IPS-18c (cell line): ENCODE data around the gene FDCSP.
"Not testable (repeated sequence)": the region's sequence is repeated elsewhere in the genome, so short reads cannot be mapped to it uniquely, and the experiment has no call there.

Experiments used
- H3K4me3 ChIP-seq: 2 replicates; pipeline ENCODE4 v1.7.0; 2013; ENCODE audit warnings: low read depth, mild to moderate bottlenecking, low read length, moderate library complexity; ENCODE audit not compliant: insufficient read depth
- H3K9me3 ChIP-seq: one replicate; pipeline ENCODE4 v1.6.1; 2013; ENCODE audit warnings: mild to moderate bottlenecking, low read length, moderate library complexity; ENCODE audit not compliant: control insufficient read depth, insufficient read depth

FDCSP gene

DNA sequence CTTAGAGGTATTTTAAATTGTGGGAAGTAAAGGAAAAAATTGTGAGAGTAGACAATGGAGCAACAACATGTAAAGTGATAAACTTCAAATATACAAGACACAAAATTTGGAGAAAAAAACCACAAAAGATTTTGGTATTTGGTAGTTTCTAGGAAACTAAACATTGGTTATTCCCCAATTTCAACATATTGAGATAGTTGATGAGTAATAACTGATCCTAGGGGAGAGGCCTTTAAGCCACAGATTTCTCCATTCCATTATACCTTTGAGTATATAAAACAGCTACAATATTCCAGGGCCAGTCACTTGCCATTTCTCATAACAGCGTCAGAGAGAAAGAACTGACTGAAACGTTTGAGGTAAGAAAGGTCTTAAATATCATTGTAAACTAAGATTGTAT lies at the start of gene FDCSP:
Gene FDCSP (plus strand): TSS at position 301 of the 400 bp plus-strand sequence. CDS start 5,071 bp downstream, outside the sequence.
- Histone ChIP-seq H3K9me3 (no peaks in the 10 kb centered on the region), H3K4me3 (no peak within 1 kb of the TSS)

DNA sequence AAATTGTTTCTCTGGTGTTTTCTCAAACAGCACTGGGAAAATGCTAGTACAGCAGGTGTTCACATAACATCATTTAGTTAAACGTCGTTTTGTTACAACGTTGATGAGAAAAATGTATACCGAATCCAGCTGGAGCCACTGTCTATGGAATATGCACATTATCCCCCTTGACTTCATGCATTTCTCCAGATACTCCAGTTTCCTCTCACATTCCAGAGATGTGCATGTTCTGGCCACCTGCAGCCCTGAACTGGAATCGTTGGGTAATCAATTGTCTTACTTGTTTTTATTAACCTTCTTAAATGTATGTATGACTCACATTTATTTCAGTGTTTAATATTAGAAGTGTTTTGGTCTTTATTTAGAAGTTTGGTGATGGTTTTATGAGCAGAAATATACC lies 48.8 kb upstream of the FDCSP start:
- Histone ChIP-seq H3K9me3 (no peaks in the 10 kb centered on the region), H3K4me3 (no peak overlapping the region)

- no peak overlapping the region for H3K4me3 ChIP-seq
- H3K9me3 ChIP-seq, result no peaks in the 10 kb centered on the region
Observed at GRCh38 chr4:70178075-70178660, 47.8 kb upstream of the FDCSP start.

DNA sequence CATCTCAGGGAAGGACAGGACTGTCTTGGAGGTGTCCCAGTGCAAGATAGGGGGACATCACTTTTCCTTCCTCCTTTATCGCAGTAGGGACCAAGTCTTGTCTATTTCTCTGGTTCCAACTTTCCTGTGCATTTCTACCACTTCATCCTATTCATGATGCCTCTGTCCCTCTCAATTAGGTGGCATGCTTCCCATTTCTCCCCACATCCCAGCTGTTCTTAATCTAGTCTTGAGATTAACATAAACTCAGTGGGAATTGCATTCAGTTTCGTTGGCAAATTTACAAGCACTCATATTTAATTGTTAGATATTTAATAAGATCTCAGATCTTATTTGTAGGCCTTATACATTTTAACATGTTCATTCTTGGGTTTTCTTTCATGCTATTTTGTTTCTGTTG lies 46.1 kb upstream of the FDCSP start:
- Histone ChIP-seq H3K9me3 (no peaks in the 10 kb centered on the region), H3K4me3 (no peak overlapping the region)

- H3K4me3 ChIP-seq, result no peak overlapping the region
Observed at GRCh38 chr4:70181864-70182263, 44.1 kb upstream of the FDCSP start.

DNA sequence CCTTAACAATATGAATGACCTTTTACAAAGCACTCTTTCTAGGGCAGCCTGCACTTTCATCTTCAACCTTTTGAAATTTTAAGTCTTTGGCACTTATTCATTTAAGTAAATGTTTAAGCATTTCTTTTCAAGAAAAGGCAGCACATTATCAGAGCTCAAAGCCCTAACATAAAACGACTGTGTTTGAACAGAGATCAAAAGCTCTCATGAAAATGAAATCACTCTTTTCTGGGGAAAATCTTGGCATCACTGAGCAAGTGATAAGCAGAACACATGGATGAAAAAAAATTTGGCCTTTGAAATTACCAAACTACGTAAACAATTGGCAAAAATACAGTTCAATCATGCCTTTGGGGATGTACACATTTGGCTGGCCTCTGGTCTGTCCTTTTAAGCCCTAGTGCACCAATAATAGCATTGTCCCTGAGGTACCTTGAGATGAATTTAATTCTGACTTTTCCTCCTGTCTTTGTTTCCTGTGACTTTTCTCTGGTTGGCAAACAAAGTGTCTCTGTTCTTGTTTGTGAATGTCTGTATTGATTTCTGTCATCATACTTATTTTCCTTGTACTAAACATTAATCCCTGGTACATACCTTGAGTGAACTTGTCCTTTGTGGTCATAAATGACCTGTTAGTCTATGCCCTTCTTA lies 43.3 kb upstream of the FDCSP start:
- H3K4me3 ChIP-seq, result no peak overlapping the region

More at GRCh38 chr4:70181864-70182263, 44.1 kb upstream of the FDCSP start:
- no peaks in the 10 kb centered on the region for H3K9me3 ChIP-seq

DNA sequence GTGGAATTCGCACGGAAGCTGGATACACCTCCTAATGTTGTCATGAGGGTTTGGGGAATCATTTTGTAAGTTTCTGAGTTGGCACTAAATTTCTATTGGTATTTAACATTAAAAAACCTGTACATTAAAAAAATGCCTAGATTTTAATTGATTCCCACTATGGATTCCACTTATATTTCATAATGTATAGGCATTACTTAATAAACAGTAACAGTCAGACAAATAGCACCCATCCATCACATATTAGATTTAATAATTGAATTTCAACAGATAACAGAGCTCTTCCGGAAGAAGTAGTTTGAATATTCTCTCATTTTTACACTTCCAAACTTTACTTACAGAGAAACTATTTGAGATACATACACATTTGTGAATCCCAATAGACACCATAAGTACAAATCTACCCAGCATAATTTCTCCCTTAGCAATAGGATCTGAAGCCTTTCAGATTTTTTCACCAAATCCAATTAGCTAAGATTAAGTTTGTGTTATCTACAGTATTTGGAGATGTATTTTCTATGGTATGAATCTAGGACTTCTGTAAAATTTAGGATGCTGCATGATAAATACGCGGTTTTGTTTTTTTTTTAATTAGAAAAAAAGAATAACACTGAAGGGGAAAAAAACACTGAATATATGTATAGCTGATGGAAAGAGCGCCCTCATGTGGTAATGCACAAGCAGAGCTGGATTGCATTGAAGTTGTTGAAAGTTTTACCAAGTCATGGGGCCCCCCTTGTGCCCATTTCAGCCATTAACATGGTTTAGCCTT lies 42.6 kb upstream of the FDCSP start:
- Histone ChIP-seq H3K4me3 (no peak overlapping the region), H3K9me3 (no peaks in the 10 kb centered on the region)

More for the DNA sequence above, 43.3 kb upstream of the FDCSP start:
- no peaks in the 10 kb centered on the region for H3K9me3 ChIP-seq

- H3K4me3 ChIP-seq, result no peak overlapping the region
Observed at GRCh38 chr4:70183940-70184246, 42.0 kb upstream of the FDCSP start.

GRCh38 chr4:70187216-70187615 lies 38.7 kb upstream of the FDCSP start:
- Histone ChIP-seq H3K9me3 (no peaks in the 10 kb centered on the region), H3K4me3 (no peak overlapping the region)

More at GRCh38 chr4:70183940-70184246, 42.0 kb upstream of the FDCSP start:
- H3K9me3 ChIP-seq, result no peaks in the 10 kb centered on the region

- Histone ChIP-seq H3K4me3 (no peak overlapping the region), H3K9me3 (no peaks in the 10 kb centered on the region)
Observed at GRCh38 chr4:70190579-70190978, 35.3 kb upstream of the FDCSP start.

DNA sequence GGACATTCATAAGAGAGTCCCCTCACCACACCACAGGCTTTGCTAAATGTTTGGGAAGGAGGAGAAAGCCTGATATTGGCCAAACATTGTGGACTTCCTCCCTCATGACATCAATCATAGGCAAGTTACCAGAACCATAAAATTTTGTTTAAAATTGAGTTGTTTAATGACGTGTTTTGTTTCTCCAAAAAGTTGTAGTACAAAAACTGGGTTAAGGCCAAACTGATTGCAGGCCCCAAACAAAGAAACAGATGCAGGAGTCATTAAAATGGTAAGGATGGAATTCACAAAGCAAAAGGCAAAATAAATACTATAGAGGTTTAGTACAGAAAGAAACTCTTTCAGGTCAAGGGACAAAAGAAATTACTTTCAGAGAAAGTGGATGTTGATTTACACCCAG lies 34.3 kb upstream of the FDCSP start:
- H3K4me3 ChIP-seq, result no peak overlapping the region
- H3K9me3 ChIP-seq, result no peaks in the 10 kb centered on the region

DNA sequence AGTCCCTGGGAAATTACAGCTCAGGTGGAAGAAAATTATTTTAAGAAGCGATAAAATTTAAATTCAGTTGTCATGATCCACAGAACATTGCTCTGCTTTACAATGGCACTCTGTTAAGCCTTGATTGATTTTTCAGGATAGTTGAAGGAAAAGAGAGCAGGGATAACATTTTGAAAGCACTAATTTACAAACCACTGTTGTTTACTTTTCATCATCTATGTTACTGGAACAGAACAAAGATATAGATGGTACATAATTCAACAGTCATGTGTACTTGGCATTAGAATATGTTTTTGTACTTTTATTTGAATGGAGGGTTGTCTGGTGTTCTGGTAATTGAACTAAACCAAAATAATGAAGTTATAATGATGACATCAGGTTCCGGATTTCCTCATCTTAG lies 33.0 kb upstream of the FDCSP start:
- Histone ChIP-seq H3K4me3 (no peak overlapping the region), H3K9me3 (no peaks in the 10 kb centered on the region)

GRCh38 chr4:70195425-70195824 lies 30.5 kb upstream of the FDCSP start, which contains the start of gene ODAM:
ODAM (plus strand) TSS chr4:70195725; CDS start chr4:70196544, 819 bp downstream.
- H3K9me3 ChIP-seq, result no peaks in the 10 kb centered on the region
- no peak within 1 kb of the TSS for H3K4me3 ChIP-seq

- H3K4me3 ChIP-seq, result no peak overlapping the region
- no peaks in the 10 kb centered on the region for H3K9me3 ChIP-seq
Observed at GRCh38 chr4:70196857-70197256, 29.1 kb upstream of the FDCSP start.

DNA sequence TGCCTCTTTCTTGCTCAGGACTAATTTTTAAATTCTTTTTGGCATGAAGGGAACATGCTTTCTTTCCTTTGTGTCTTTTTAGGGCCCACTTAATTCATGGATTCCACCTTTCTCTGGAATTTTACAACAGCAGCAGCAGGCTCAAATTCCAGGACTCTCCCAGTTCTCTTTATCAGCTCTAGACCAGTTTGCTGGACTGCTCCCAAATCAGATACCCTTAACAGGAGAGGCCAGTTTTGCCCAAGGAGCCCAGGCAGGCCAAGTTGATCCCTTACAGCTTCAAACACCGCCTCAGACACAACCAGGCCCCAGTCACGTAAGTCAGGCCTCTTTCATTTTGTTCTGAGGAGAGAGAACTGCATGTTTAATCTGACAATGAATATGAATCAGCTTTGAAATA lies 28.1 kb upstream of the FDCSP start:
- no peaks in the 10 kb centered on the region for H3K9me3 ChIP-seq
- H3K4me3 ChIP-seq, result no peak overlapping the region

- no peaks in the 10 kb centered on the region for H3K9me3 ChIP-seq
- H3K4me3 ChIP-seq, result no peak overlapping the region
Observed at GRCh38 chr4:70203601-70204000, 22.3 kb upstream of the FDCSP start.

GRCh38 chr4:70212752-70213151 lies 13.2 kb upstream of the FDCSP start:
- H3K4me3 ChIP-seq, H3K9me3 ChIP-seq: not testable (repeated sequence)

- H3K4me3 ChIP-seq, H3K9me3 ChIP-seq: not testable (repeated sequence)
Observed at GRCh38 chr4:70216109-70216508, 9.8 kb upstream of the FDCSP start.
